ENCODE measurements around the gene AUTS2. TPM values are rescaled to one million over a fixed set of nuclear protein-coding genes. Genes with fewer than 3 reads are reported as not detected.

Gene AUTS2
- total RNA-seq, 1 experiment from 2014 or later = 2.5 TPM

DNA sequence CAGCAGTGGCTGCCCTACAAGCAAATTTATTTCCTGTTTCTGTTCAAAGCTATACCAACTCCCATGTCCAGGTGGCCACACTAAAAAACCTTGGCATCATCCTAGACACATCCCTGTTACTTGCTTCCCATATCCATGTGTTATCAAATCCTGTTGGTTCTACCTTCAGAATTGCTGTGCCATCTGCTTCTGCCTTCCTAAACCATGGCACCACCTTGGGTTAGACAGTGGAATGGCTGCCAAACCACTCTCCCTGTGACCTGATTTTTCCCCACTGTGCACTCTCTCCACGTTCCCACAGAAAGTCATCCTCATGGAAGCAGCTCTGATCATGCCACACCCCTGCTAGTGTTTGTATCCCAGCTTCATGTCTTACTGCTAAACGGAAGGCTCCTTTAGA lies 836.1 kb downstream of the AUTS2 start:
- POLR2A ChIA-PET = no interaction called here
- intact Hi-C loops (cut with micrococcal nuclease; ENCODE audit: unreplicated experiment) = no loop called here
- DNase-seq (ENCODE audit: low read depth, low spot score) (no peak), ATAC-seq (no peak)
- TF ChIP-seq TCF7L2 (IDR thresholded peaks at IDR 0.05; ENCODE audit: low read depth, low read length) (no peak), SIN3A (IDR thresholded peaks at IDR 0.05; ENCODE audit: borderline replicate concordance, insufficient read depth, low read depth, low read length) (no peak), POLR2AphosphoS5 (IDR thresholded peaks at IDR 0.05; ENCODE audit: low read depth, low read length) (no peak)
- TF ChIP-seq, protein P1, sequence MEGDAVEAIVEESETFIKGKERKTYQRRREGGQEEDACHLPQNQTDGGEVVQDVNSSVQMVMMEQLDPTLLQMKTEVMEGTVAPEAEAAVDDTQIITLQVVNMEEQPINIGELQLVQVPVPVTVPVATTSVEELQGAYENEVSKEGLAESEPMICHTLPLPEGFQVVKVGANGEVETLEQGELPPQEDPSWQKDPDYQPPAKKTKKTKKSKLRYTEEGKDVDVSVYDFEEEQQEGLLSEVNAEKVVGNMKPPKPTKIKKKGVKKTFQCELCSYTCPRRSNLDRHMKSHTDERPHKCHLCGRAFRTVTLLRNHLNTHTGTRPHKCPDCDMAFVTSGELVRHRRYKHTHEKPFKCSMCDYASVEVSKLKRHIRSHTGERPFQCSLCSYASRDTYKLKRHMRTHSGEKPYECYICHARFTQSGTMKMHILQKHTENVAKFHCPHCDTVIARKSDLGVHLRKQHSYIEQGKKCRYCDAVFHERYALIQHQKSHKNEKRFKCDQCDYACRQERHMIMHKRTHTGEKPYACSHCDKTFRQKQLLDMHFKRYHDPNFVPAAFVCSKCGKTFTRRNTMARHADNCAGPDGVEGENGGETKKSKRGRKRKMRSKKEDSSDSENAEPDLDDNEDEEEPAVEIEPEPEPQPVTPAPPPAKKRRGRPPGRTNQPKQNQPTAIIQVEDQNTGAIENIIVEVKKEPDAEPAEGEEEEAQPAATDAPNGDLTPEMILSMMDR (IDR thresholded peaks at IDR 0.05) = no peak
- TF ChIP-seq, protein P2, sequence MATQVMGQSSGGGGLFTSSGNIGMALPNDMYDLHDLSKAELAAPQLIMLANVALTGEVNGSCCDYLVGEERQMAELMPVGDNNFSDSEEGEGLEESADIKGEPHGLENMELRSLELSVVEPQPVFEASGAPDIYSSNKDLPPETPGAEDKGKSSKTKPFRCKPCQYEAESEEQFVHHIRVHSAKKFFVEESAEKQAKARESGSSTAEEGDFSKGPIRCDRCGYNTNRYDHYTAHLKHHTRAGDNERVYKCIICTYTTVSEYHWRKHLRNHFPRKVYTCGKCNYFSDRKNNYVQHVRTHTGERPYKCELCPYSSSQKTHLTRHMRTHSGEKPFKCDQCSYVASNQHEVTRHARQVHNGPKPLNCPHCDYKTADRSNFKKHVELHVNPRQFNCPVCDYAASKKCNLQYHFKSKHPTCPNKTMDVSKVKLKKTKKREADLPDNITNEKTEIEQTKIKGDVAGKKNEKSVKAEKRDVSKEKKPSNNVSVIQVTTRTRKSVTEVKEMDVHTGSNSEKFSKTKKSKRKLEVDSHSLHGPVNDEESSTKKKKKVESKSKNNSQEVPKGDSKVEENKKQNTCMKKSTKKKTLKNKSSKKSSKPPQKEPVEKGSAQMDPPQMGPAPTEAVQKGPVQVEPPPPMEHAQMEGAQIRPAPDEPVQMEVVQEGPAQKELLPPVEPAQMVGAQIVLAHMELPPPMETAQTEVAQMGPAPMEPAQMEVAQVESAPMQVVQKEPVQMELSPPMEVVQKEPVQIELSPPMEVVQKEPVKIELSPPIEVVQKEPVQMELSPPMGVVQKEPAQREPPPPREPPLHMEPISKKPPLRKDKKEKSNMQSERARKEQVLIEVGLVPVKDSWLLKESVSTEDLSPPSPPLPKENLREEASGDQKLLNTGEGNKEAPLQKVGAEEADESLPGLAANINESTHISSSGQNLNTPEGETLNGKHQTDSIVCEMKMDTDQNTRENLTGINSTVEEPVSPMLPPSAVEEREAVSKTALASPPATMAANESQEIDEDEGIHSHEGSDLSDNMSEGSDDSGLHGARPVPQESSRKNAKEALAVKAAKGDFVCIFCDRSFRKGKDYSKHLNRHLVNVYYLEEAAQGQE (IDR thresholded peaks at IDR 0.05; ENCODE audit: insufficient read depth in 1 of 2, low read depth in 2 of 2, low read length in 1 of 2) = no peak
- in situ Hi-C loops (cut with HindIII; ENCODE audit: low pct_unique_long_range_greater_than_20kb, low sequenced_read_pairs) = no loop called here
- Histone ChIP-seq H3K4me1 (ENCODE audit: control insufficient read depth, insufficient read depth, low read length) (no peaks in the 10 kb centered on the region), H3K27ac (ENCODE audit: low read length) (no peak overlapping the region), H3K27me3 (ENCODE audit: control insufficient read depth, insufficient read depth, low read length) (no peaks in the 10 kb centered on the region), H3K4me3 (ENCODE audit: low read depth in 2 of 2, low read length in 2 of 2) (no peak overlapping the region), H3K9me3 (ENCODE audit: control insufficient read depth, insufficient read depth, low read depth, low read length) (no peaks in the 10 kb centered on the region), H3K36me3 (ENCODE audit: control insufficient read depth, insufficient read depth, low read length) (no peaks in the 10 kb centered on the region)
- CTCF ChIA-PET = no interaction called here
- BruUV-seq (replicated peaks) = no TSS peak

DNA sequence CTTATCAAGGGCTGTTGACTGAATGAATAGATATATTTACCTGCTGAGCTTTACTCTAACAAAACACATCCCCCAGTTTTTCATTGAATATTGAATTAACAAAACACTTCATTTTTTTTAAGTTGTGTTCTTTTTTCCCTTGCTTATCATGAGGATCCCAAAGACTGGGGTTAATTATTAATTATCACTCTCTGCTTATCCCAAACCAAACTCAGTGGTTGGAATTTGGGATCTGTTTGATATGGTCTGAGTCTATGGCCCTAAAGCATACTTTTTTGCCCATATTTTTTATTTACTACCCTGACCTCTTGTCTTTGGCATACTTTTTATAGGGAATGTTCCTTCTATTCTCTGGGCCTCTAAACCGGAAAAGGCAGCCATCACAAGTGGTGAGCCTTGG lies 836.5 kb downstream of the AUTS2 start:
- ChIA-PET CTCF (no interaction called here), POLR2A (no interaction called here)
- in situ Hi-C loops (cut with HindIII; ENCODE audit: low pct_unique_long_range_greater_than_20kb, low sequenced_read_pairs) (no loop called here), intact Hi-C loops (cut with micrococcal nuclease; ENCODE audit: unreplicated experiment) (no loop called here)
- no peaks in the 10 kb centered on the region for H3K36me3 ChIP-seq (ENCODE audit: control insufficient read depth, insufficient read depth, low read length)
- ATAC-seq (no peak), DNase-seq (ENCODE audit: low read depth, low spot score) (no peak)
- no peaks in the 10 kb centered on the region for H3K9me3 ChIP-seq (ENCODE audit: control insufficient read depth, insufficient read depth, low read depth, low read length)
- no peak overlapping the region for H3K4me3 ChIP-seq (ENCODE audit: low read depth in 2 of 2, low read length in 2 of 2)
- no TSS peak for BruUV-seq (replicated peaks)
- H3K4me1 ChIP-seq (ENCODE audit: control insufficient read depth, insufficient read depth, low read length) = no peaks in the 10 kb centered on the region
- H3K27me3 ChIP-seq (ENCODE audit: control insufficient read depth, insufficient read depth, low read length) = no peaks in the 10 kb centered on the region
- H3K27ac ChIP-seq (ENCODE audit: low read length) = no peak overlapping the region
- TF ChIP-seq TCF7L2 (IDR thresholded peaks at IDR 0.05; ENCODE audit: low read depth, low read length) (no peak), POLR2AphosphoS5 (IDR thresholded peaks at IDR 0.05; ENCODE audit: low read depth, low read length) (no peak), SIN3A (IDR thresholded peaks at IDR 0.05; ENCODE audit: borderline replicate concordance, insufficient read depth, low read depth, low read length) (no peak)
- TF ChIP-seq, protein P1 (IDR thresholded peaks at IDR 0.05) = no peak
- TF ChIP-seq, protein P2 (IDR thresholded peaks at IDR 0.05; ENCODE audit: insufficient read depth in 1 of 2, low read depth in 2 of 2, low read length in 1 of 2) = no peak

Data from Panc1 (cell line).